Left colon (tissue), 2 donors: ENCODE measurements around the gene PLXDC2. TPM values are rescaled to one million over a fixed set of nuclear protein-coding genes. Genes with fewer than 3 reads are reported as not detected.
"Not testable (repeated sequence)": the region's sequence is repeated elsewhere in the genome, so short reads cannot be mapped to it uniquely, and the experiment has no call there.

Experiments used
- ATAC-seq: fragments of 200-7000 bp; cut with Tn5 transposase; one replicate; pipeline ENCODE4 v1.9.1; 2020; ENCODE audit warnings: mild to moderate bottlenecking, moderate library complexity
- DNase-seq, 2 donors: peaks; one replicate each; pipeline ENCODE4 v3.0.0-alpha.2; 2020
- intact Hi-C, 2 donors: fragments of 100-400 bp; cut with DNase I in 1 of 2; cut with micrococcal nuclease in 1 of 2; formaldehyde crosslinking; loops; one replicate each; pipeline versions ENCODE4 v1.11.2 to v1.14.0; 2022; cut with DNase I, micrococcal nuclease
- total RNA-seq, 2 donors: library from RNA; stranded (reverse); fragmentation: NEBNext Ultra II Directional; extraction: Animal tissue kit (Norgen Biotek cat#: 25700); gene quantifications; one replicate each; pipeline ENCODE4 v1.2.1, GENCODE V29; 2021
- donor health status: DM: no; HTN: no; CAD: no.
- donor health status: DM: yes; HTN: yes; CAD: no.

Gene PLXDC2
- total RNA-seq, 2 donors from 2014 or later, result 28.1 to 37.3 TPM

GRCh38 chr10:20180766-20181165 lies 364.5 kb downstream of the PLXDC2 start:
- intact Hi-C loops, result no loop called here
- no peak for ATAC-seq
- DNase-seq, result no peak

GRCh38 chr10:20181434-20181833 lies 365.2 kb downstream of the PLXDC2 start:
- intact Hi-C loops, result no loop called here
- no peak for ATAC-seq
- no peak for DNase-seq

- DNase-seq, result no peak
- intact Hi-C loops, result no loop called here
- ATAC-seq, result no peak
Observed at GRCh38 chr10:20185116-20185515, 368.9 kb downstream of the PLXDC2 start.

DNA sequence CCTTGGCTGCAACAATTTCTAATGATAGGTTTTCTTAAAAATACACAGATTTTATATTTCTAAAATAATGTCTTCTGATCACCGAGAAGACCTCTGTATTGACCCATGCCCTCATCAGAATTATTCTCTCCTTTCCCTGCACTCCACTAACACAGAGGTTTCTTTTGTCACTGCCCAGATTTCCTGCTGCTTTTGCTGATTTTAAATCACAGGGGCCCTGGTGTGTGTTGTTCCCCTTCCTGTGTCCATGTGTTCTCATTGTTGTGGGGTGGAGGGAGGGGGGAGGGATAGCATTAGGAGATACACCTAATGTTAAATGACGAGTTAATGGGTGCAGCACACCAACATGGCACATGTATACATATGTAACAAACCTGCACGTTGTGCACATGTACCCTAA lies 375.2 kb downstream of the PLXDC2 start:
- ATAC-seq, intact Hi-C loops: not testable (repeated sequence)

GRCh38 chr10:20195076-20195475 lies 378.8 kb downstream of the PLXDC2 start:
- intact Hi-C loops, result no loop called here
- no peak for DNase-seq
- ATAC-seq, result no peak

More for the DNA sequence above, 375.2 kb downstream of the PLXDC2 start:
- DNase-seq, result not testable (repeated sequence)

- DNase-seq (no peak), ATAC-seq (no peak)
- intact Hi-C loops, result no loop called here
Observed at GRCh38 chr10:20200758-20201157, 384.5 kb downstream of the PLXDC2 start.

DNA sequence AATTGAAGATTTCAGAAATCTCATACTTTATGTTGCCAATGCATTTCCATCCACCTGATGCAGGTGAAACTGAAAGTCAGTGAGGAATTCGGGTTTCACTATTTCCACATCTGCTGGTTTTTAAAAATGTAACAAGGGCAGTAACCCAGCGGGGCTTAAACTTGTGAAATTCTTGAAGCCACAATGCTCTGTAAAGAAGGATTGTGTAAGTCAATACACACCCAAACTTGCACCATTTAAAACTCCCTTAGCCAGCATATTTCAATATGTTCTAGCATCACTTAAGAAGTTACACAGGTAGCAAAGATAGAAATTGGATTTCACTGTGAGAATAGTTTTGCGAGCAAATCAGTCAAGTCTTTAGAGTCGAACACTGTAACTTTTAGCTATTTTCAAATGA lies 386.1 kb downstream of the PLXDC2 start:
- ATAC-seq (no peak), DNase-seq (no peak)
- intact Hi-C loops, result no loop called here

DNA sequence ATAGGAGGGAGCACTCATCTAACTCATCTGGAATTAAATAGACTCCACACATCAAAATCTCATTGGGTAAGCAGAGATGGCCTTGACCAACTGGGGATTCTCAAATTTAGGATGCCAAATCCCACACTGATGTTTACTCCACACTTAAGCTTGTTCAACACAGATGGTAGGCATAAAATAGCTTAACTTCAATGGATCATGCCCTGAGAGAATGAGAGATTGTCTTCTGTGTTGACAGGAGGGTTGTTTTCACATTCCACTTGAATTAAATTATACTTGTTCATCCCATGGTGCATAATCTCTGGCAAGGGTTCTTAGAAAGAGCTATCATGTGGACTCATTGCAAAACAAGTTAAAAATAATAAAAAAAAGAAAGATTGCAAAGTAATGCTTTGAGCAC lies 391.4 kb downstream of the PLXDC2 start:
- ATAC-seq (no peak), DNase-seq (no peak)
- intact Hi-C loops, result no loop called here

DNA sequence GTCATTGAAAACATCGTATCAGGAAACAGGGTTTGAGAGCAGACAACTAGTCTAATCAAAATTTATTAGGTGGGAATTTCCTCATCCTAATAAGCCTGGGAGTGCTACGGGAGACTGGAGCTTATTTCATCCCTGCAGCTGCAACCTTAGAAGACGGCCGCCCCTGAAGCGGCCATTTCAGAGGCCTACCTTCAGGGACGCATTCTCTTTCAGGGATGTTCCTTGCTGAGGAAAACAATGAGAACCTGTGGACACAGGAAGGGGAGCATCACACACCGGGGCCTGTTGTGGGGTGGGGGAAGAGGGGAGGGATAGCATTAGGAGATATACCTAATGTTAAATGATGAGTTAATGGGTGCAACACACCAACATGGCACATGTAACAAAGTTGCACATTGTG lies 392.9 kb downstream of the PLXDC2 start:
- intact Hi-C loops, DNase-seq, ATAC-seq: not testable (repeated sequence)

DNA sequence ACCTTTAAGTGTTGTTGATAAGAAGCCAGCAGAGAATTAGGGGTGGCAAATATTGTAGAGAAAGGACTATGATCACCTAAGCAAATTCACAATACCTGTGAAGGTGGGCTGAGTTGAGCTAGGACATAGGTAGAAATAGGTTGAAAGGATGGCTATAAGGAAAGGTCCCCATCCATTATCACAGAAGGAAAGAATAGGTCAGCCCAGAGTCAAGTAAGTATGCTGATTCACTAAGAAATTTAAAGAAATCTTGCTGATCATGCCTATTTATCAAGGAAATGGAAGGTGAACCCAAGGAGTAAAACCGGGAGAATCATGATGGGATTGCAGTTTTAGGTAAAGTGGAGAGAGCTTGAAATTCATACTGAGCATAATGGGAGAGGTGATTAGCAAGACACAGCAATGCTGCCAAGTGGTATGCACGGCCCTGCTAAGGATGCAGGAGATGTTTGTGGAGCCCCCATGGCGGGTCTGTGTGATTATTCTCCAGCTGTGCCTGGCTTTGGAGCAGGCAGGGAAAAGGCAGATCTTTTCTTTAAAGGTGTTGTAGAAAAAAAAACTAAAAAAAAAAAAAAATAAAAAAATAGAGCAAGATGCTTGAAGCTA lies 399.4 kb downstream of the PLXDC2 start:
- ATAC-seq, result no peak
- no peak for DNase-seq
- intact Hi-C loops, result no loop called here

DNA sequence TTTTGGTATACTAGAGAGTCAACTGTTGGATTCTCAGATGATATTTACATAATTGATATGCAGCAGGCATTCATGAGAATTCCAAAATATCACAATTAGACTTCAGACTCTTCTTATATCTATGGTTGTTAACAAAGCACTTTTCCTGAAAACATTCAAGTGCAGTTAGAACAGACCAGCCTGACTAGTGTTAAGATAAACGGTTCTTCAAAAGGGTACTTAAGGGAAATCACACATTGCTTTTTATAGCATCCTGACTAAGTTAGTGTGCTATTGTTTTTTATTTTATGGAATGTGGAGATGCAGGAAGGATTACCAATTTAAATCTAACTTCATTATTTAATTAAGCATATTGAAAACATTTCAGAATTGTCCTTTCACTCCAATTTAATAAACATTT lies 405.1 kb downstream of the PLXDC2 start:
- no peak for DNase-seq
- intact Hi-C loops, result no loop called here
- no peak for ATAC-seq

DNA sequence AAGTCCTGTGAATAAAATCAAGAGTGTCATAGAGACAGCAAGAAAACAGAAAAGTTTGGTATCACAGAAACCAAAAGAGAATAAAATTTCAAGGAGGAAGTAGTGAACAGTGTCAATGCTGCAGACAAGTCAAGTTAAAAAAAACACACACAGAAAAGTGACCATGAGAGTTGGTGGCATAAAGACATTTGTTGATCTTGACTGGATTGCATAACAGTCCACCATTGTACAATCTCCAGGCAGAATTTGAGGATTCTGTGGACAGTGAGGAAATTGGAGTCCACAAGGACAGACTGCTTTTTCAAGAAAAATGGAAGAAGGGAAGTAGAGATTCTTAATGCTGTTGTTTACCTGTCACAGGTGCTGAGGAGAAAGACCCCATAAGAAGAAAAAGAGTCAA lies 412.5 kb downstream of the PLXDC2 start:
- intact Hi-C loops, result no loop called here
- ATAC-seq (no peak), DNase-seq (no peak)

GRCh38 chr10:20232079-20232705 lies 416.0 kb downstream of the PLXDC2 start:
- ATAC-seq (no peak), DNase-seq (no peak)
- intact Hi-C loops, result no loop called here

DNA sequence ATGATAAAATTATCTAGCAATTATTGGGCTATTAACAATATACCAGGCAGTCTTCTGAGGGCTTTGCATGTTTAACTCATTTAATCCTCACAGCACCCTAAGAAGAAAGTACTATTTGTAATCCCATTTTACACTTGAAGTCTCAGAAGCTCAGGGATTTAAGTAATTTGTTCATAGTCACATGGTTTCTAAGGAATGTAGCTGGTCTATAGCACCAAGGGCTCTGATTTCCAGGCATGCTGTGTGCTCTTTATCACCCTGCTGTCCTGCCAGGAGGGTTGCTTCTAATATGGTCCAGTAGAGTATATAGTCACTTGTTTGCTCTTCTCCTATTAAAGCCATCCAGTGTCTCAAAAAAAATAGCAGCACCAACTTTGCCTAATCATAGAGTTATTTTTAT lies 417.2 kb downstream of the PLXDC2 start:
- ATAC-seq (no peak), DNase-seq (no peak)
- intact Hi-C loops, result no loop called here

DNA sequence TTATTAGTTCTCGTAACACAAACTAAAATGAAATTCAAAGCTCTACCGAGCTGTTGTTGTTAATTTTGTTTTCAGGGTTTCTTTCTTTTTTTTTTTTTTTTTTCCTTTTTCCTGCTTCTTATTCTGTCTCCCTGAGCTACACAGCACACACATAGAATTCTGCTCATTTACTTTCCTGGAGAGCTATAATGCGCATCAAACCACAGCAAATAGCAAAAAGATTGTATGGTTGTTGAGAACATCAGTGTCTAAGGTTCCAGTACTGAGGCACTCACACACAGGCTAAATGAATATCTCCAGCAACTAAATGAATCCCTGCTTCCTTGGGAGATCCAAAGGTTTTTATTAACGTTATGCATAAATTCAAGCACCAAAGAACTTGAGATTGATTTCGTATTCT lies 418.3 kb downstream of the PLXDC2 start:
- ATAC-seq, result no peak
- no peak for DNase-seq
- intact Hi-C loops, result no loop called here

DNA sequence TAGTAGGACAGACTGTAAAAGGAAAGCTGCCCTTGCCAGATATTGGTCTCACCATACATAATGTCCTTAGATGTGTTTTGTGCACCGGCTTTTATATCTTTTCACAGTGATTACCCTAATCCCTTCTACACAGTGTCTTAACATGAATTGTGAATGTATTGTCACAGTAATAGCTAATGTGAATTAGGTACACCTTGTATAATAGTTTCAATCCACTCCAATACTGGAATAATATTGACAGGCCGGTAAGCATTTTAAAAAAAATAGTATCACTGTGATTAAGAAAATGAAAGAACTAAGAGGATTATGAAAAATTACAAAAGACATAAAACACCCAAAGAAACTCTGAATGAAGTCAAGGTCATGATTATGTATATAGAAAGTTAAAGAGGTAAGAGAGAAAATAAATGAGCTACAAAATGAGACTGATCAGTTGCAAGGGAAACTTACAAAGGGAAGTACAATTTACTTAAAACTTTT lies 420.9 kb downstream of the PLXDC2 start:
- DNase-seq (no peak), ATAC-seq (no peak)
- intact Hi-C loops, result no loop called here

DNA sequence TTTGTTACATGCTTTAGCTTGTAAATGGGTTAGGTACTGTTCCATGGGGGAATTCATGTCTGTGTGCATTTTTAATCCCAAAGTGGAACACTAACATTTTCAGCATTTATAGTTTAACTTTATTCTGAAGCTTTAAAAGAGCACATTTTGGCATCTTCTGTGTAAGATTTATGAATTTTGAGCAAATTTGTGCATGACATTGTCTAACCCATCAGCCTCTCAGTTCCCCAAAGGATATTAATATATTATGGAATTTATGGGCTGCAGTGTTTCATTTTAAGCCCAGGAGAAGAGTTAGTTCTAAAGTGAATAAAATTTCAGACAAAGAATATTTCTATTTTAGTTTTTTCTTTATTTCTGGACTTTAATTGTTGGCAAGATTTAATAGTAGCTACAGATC lies 421.4 kb downstream of the PLXDC2 start:
- no peak for DNase-seq
- intact Hi-C loops, result no loop called here
- no peak for ATAC-seq

DNA sequence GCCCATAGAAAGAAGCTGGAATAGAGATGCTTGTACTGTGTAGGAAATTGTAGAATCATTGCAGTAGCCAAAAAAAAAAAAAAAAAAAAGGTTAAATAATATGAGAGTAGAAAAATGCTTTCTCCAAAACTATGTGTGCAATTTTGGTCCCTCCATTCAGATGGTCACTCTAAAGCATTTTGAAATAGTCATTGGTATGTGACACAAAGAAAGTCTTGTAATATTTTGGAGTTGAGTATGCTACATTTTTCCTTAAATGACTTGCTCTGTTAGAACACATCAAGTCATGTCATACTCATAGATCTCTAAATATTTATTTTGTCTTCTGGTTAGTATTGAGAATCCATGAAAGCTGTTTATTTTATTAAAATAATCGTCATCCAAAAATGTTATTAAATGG lies 424.4 kb downstream of the PLXDC2 start:
- DNase-seq, result no peak
- intact Hi-C loops, result no loop called here
- ATAC-seq, result no peak

DNA sequence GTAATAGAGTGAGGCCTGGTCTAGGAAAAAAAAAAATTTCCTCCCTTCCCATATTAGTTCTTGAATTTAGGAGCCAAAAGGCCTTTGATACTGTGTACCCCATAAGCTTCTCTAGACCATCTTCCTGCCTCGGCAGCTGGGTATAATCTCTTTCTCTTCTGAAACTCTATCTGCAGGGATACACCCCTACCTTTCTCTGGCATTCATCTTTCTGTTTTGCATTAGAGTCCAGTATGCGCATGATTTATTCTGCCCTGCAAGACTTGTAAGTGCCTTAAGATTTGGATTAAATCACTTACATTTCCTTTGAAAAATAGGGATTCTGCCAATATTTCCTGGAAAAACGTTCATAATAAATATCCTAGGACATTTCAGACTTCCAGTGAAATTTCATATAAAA lies 431.2 kb downstream of the PLXDC2 start:
- intact Hi-C loops, result no loop called here
- DNase-seq, result no peak
- no peak for ATAC-seq

GRCh38 chr10:20247891-20248708 lies 431.9 kb downstream of the PLXDC2 start:
- intact Hi-C loops, result no loop called here

More at GRCh38 chr10:20247891-20248708, 431.9 kb downstream of the PLXDC2 start:
- ATAC-seq (no peak), DNase-seq (no peak)
